ENCODE results near the gene NAA60.

DNA sequence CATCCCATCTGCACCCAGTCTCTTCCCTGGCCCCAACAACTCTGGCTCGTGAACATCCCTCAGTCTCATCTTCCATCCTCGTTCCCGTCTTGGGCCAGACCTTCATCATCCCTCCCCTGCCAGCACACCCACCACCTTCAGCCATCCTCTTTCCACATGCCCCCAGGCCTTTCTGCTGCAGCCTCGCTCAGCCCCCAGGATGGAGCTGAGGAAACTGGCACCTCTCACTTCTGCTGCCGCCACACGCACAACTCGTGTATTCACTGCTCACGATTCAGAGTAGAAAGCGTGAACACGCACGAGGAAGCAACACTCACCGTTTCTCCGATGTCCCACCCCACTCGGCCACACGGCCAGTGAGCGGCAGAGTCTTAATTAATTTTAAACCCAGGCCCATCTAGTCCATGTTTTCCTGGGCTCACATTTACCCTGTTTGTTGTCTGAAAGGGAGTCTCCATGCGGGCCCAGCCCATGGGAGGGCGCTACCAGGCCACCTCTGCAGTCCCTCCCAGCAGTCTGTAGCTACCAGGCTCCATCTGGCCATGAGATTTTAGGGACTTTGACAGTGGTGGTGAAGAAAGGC lies 39.3 kb downstream of the NAA60 start:
- TF ChIP-seq, protein P1, sequence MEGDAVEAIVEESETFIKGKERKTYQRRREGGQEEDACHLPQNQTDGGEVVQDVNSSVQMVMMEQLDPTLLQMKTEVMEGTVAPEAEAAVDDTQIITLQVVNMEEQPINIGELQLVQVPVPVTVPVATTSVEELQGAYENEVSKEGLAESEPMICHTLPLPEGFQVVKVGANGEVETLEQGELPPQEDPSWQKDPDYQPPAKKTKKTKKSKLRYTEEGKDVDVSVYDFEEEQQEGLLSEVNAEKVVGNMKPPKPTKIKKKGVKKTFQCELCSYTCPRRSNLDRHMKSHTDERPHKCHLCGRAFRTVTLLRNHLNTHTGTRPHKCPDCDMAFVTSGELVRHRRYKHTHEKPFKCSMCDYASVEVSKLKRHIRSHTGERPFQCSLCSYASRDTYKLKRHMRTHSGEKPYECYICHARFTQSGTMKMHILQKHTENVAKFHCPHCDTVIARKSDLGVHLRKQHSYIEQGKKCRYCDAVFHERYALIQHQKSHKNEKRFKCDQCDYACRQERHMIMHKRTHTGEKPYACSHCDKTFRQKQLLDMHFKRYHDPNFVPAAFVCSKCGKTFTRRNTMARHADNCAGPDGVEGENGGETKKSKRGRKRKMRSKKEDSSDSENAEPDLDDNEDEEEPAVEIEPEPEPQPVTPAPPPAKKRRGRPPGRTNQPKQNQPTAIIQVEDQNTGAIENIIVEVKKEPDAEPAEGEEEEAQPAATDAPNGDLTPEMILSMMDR (IDR thresholded peaks at IDR 0.05 in 8 of 11, conservative IDR thresholded peaks at IDR 0.05 in 3 of 11): no peak
- TF ChIP-seq POLR2A (IDR thresholded peaks at IDR 0.05) (no peak), POLR2AphosphoS5 (IDR thresholded peaks at IDR 0.05) (no peak)
